ENCODE results near the gene NOTCH1. TPM values are rescaled to one million over a fixed set of nuclear protein-coding genes. Genes with fewer than 3 reads are reported as not detected.

The NOTCH1 gene
- total RNA-seq, 1 experiment from 2014 or later: 95.6 TPM

DNA sequence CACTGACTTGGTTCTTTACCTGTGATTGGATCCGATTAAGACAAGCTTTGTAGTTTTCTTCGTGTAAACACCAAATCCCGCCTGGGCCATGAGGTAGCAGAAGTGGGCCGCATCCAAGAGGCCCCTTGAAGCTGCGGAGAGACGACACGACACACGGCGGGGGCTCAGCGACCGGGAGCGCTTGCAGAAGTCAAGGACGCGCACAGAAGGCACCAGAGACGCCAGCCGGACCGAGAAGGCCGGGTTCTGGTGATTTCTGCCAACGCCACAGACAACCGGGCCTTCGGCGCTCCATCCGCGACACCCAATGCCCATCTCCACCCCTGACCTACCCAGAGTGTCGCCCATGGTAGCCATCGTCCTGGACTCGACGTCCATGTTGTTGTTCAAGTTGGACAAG lies 86.4 kb downstream of the NOTCH1 start:
- Mint-ChIP-seq H3K4me3 (no peak overlapping the region), H3K27ac (no peak overlapping the region), H3K9me3 (no peaks in the 10 kb centered on the region), H3K4me1 (no peaks in the 10 kb centered on the region), H3K27me3 (ENCODE audit: low read depth) (no peaks in the 10 kb centered on the region), H3K36me3 (peaks cover 77% of the 10 kb centered on the region)
- ATAC-seq (no peak), DNase-seq (ENCODE audit: low spot score) (no peak)
- POLR2A ChIA-PET: no interaction called here
- TF ChIP-seq, protein P1, sequence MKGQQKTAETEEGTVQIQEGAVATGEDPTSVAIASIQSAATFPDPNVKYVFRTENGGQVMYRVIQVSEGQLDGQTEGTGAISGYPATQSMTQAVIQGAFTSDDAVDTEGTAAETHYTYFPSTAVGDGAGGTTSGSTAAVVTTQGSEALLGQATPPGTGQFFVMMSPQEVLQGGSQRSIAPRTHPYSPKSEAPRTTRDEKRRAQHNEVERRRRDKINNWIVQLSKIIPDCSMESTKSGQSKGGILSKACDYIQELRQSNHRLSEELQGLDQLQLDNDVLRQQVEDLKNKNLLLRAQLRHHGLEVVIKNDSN (CRISPR knock-in tag; IDR thresholded peaks at IDR 0.05): no peak
- TF ChIP-seq NR1H2 (CRISPR knock-in tag; IDR thresholded peaks at IDR 0.05) (no peak), NFYB (CRISPR knock-in tag; conservative IDR thresholded peaks at IDR 0.05; ENCODE audit: low read depth) (no peak), JUN (CRISPR knock-in tag; IDR thresholded peaks at IDR 0.05) (no peak), ATF1 (CRISPR knock-in tag; IDR thresholded peaks at IDR 0.05) (no peak), NFATC4 (CRISPR knock-in tag; IDR thresholded peaks at IDR 0.05) (no peak), ZNF263 (CRISPR knock-in tag; IDR thresholded peaks at IDR 0.05; ENCODE audit: low read depth) (no peak)
- TF ChIP-seq, protein P2, sequence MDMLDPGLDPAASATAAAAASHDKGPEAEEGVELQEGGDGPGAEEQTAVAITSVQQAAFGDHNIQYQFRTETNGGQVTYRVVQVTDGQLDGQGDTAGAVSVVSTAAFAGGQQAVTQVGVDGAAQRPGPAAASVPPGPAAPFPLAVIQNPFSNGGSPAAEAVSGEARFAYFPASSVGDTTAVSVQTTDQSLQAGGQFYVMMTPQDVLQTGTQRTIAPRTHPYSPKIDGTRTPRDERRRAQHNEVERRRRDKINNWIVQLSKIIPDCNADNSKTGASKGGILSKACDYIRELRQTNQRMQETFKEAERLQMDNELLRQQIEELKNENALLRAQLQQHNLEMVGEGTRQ (CRISPR knock-in tag; IDR thresholded peaks at IDR 0.05): no peak
- CTCF ChIA-PET: no interaction called here

DNA sequence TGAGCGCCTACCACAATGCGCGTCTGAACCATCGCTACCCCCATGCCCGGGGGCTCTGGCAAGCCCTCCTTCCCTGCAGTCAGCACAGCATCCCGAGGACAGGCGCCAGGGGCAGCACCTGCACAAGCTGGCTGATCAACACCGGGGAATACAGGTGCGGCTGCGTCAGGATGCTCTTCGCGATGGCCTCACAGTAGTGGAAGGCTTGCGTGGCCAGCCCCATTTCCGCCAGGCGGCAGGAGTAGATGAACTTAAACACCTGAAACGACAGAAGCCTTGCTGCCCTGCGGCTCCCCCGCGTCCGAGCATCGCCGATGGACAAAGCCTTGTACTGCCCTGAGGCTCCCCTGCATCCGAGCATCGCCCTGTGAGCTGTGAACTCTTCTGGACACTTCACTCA lies 88.5 kb downstream of the NOTCH1 start:
- H3K4me1 Mint-ChIP-seq: no peaks in the 10 kb centered on the region
- ATAC-seq (no peak), DNase-seq (ENCODE audit: low spot score) (no peak)
- H3K4me3 Mint-ChIP-seq: no peak overlapping the region
- H3K27me3 Mint-ChIP-seq (ENCODE audit: low read depth): no peaks in the 10 kb centered on the region
- peaks cover 73% of the 10 kb centered on the region for H3K36me3 Mint-ChIP-seq
- ChIA-PET CTCF (no interaction called here), POLR2A (no interaction called here)
- H3K9me3 Mint-ChIP-seq: no peaks in the 10 kb centered on the region
- no peak overlapping the region for H3K27ac Mint-ChIP-seq
- TF ChIP-seq ZBTB21 (CRISPR knock-in tag; IDR thresholded peaks at IDR 0.05; ENCODE audit: borderline replicate concordance) (no peak), NFE2L1 (CRISPR knock-in tag; IDR thresholded peaks at IDR 0.05) (no peak), NFYB (CRISPR knock-in tag; conservative IDR thresholded peaks at IDR 0.05; ENCODE audit: low read depth) (no peak), ZNF138 (CRISPR knock-in tag; conservative IDR thresholded peaks at IDR 0.05) (no peak), ZNF263 (CRISPR knock-in tag; IDR thresholded peaks at IDR 0.05; ENCODE audit: low read depth) (no peak), KAT7 (CRISPR knock-in tag; IDR thresholded peaks at IDR 0.05; ENCODE audit: borderline replicate concordance) (no peak), ESRRA (CRISPR knock-in tag; IDR thresholded peaks at IDR 0.05; ENCODE audit: borderline replicate concordance) (no peak), FOXK1 (CRISPR knock-in tag; IDR thresholded peaks at IDR 0.05) (no peak), FOXP1 (CRISPR knock-in tag; IDR thresholded peaks at IDR 0.05; ENCODE audit: borderline replicate concordance) (no peak)
- TF ChIP-seq, protein P3, sequence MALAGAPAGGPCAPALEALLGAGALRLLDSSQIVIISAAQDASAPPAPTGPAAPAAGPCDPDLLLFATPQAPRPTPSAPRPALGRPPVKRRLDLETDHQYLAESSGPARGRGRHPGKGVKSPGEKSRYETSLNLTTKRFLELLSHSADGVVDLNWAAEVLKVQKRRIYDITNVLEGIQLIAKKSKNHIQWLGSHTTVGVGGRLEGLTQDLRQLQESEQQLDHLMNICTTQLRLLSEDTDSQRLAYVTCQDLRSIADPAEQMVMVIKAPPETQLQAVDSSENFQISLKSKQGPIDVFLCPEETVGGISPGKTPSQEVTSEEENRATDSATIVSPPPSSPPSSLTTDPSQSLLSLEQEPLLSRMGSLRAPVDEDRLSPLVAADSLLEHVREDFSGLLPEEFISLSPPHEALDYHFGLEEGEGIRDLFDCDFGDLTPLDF (CRISPR knock-in tag; IDR thresholded peaks at IDR 0.05): no peak
- TF ChIP-seq, protein P1 (CRISPR knock-in tag; IDR thresholded peaks at IDR 0.05): no peak
- TF ChIP-seq, protein P2 (CRISPR knock-in tag; IDR thresholded peaks at IDR 0.05): no peak
- TF ChIP-seq, protein P4, sequence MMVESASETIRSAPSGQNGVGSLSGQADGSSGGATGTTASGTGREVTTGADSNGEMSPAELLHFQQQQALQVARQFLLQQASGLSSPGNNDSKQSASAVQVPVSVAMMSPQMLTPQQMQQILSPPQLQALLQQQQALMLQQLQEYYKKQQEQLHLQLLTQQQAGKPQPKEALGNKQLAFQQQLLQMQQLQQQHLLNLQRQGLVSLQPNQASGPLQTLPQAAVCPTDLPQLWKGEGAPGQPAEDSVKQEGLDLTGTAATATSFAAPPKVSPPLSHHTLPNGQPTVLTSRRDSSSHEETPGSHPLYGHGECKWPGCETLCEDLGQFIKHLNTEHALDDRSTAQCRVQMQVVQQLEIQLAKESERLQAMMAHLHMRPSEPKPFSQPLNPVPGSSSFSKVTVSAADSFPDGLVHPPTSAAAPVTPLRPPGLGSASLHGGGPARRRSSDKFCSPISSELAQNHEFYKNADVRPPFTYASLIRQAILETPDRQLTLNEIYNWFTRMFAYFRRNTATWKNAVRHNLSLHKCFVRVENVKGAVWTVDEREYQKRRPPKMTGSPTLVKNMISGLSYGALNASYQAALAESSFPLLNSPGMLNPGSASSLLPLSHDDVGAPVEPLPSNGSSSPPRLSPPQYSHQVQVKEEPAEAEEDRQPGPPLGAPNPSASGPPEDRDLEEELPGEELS (CRISPR knock-in tag; IDR thresholded peaks at IDR 0.05): no peak
- TF ChIP-seq, protein P5, sequence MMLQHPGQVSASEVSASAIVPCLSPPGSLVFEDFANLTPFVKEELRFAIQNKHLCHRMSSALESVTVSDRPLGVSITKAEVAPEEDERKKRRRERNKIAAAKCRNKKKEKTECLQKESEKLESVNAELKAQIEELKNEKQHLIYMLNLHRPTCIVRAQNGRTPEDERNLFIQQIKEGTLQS (CRISPR knock-in tag; conservative IDR thresholded peaks at IDR 0.05): no peak
- TF ChIP-seq, protein P6, sequence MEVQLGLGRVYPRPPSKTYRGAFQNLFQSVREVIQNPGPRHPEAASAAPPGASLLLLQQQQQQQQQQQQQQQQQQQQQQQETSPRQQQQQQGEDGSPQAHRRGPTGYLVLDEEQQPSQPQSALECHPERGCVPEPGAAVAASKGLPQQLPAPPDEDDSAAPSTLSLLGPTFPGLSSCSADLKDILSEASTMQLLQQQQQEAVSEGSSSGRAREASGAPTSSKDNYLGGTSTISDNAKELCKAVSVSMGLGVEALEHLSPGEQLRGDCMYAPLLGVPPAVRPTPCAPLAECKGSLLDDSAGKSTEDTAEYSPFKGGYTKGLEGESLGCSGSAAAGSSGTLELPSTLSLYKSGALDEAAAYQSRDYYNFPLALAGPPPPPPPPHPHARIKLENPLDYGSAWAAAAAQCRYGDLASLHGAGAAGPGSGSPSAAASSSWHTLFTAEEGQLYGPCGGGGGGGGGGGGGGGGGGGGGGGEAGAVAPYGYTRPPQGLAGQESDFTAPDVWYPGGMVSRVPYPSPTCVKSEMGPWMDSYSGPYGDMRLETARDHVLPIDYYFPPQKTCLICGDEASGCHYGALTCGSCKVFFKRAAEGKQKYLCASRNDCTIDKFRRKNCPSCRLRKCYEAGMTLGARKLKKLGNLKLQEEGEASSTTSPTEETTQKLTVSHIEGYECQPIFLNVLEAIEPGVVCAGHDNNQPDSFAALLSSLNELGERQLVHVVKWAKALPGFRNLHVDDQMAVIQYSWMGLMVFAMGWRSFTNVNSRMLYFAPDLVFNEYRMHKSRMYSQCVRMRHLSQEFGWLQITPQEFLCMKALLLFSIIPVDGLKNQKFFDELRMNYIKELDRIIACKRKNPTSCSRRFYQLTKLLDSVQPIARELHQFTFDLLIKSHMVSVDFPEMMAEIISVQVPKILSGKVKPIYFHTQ (CRISPR knock-in tag; IDR thresholded peaks at IDR 0.05): no peak
- TF ChIP-seq, protein P7, sequence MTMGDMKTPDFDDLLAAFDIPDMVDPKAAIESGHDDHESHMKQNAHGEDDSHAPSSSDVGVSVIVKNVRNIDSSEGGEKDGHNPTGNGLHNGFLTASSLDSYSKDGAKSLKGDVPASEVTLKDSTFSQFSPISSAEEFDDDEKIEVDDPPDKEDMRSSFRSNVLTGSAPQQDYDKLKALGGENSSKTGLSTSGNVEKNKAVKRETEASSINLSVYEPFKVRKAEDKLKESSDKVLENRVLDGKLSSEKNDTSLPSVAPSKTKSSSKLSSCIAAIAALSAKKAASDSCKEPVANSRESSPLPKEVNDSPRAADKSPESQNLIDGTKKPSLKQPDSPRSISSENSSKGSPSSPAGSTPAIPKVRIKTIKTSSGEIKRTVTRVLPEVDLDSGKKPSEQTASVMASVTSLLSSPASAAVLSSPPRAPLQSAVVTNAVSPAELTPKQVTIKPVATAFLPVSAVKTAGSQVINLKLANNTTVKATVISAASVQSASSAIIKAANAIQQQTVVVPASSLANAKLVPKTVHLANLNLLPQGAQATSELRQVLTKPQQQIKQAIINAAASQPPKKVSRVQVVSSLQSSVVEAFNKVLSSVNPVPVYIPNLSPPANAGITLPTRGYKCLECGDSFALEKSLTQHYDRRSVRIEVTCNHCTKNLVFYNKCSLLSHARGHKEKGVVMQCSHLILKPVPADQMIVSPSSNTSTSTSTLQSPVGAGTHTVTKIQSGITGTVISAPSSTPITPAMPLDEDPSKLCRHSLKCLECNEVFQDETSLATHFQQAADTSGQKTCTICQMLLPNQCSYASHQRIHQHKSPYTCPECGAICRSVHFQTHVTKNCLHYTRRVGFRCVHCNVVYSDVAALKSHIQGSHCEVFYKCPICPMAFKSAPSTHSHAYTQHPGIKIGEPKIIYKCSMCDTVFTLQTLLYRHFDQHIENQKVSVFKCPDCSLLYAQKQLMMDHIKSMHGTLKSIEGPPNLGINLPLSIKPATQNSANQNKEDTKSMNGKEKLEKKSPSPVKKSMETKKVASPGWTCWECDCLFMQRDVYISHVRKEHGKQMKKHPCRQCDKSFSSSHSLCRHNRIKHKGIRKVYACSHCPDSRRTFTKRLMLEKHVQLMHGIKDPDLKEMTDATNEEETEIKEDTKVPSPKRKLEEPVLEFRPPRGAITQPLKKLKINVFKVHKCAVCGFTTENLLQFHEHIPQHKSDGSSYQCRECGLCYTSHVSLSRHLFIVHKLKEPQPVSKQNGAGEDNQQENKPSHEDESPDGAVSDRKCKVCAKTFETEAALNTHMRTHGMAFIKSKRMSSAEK (CRISPR knock-in tag; IDR thresholded peaks at IDR 0.05; ENCODE audit: borderline replicate concordance): no peak

Data from WTC11 (cell line).